HTERT RPE-1 (cell line): ENCODE data around the gene SLIT3.
"Not testable (repeated sequence)": the region's sequence is repeated elsewhere in the genome, so short reads cannot be mapped to it uniquely, and the experiment has no call there.

Experiments used
- in situ Hi-C: fragments of 300-500 bp; cut with MboI; formaldehyde crosslinking; loops from 4 replicates; pipeline ENCODE4 v1.14.3; 2020; ENCODE audit warnings: low sequenced_read_pairs

Gene SLIT3

DNA sequence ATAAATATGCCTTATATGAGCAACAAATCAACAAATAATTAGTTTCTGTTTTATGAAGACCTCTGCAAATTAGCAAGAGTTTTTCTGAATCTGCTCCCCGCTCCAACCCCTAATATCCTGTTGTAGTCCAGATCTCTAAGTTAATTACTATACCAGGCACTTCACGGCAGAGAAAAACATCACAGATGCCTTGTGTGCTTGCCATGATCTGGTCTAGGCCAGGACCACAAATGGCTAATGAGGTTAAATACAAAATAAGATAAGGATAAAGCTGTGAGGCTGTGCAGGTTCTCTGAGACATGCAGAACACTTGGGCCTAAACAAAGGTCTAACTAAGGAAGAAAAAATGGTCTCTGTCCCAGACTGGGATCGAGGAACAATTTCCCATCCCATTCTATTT is 150.8 kb downstream of the SLIT3 start:
- in situ Hi-C loops, result no loop called here

DNA sequence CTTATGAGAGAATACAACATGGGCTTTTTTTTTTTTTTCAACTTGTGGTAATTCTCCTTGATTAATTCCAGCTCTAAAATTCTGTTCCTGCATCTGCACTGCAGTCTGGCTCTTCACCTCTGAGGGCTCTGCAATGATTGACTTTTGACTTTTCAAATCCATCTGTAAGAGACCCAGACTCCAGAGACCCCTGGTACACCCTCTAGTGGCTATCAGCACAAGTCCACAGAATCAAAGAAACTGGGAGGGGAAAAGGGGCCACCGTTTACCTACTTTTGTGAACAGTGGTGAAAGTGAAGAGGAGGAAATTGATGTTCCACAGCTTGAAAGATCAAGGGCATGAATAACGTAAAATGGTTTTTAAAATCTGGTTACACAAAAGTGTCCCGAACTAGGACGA is 151.6 kb downstream of the SLIT3 start:
- in situ Hi-C loops, result no loop called here

DNA sequence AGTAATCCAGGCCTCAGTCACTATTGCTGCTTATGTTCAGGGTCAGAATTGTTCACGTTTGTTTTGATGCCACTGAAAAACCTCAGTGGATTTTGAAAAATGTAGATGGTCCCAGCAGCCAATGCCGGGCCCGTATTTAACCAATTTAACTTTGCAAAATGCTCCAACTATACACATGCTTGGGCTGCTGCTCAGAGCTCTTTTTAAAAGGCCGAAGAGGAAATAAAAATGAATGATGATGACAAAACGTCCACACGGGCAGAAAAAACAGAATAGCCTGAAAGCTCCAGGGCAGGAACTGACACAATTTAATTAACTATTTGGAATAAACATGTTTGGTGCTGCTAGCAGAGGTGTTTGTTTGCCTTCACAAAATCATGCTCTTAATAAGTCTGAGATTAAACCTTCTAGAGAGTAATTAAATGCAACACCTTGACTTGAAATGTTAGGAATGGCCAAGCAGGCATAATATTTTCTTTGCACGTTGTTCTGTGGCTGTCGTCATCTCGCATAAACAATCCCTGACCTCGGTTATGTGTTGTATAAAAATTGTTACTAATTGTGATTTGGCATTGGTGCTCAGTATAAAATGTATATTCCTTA is 152.7 kb downstream of the SLIT3 start:
- in situ Hi-C loops, result no loop called here

DNA sequence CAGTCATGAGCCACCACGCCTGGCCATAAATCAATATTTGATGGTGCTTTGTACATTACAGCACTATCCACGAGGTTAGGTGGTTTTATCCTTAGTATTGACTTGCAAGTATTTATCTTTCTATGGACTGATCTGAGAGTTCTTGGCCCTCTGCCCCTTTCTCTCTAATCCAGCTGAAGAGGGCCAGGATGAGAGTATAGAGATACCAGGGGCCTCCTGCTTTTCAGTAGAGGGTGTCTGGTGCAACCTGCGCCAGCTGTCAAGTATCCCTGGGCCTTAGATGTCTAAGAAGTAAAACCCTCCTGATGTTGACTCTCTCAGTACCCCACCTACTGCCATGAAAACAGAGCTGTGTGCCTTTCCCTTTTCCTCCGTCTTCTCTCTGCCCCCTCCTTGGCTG is 153.4 kb downstream of the SLIT3 start:
- in situ Hi-C loops, result no loop called here

DNA sequence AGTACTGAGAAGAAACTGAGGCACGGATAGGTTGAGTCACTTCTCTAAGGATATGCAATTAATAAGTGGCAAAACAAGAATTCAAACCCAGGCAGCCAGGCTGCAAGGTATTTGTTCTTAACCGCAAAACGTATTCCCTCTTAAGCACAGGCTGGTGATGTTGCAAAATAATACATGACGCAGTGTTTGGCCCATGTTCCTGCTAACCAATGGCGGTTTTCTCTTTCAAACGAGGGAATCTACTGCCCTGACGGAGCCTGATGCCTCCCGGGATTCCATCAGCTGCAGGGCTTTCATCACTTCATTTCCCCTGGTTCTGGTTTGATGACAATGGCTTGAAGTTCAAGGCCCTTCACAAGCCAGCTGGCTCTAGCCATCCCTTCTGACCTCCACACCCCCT is 154.8 kb downstream of the SLIT3 start:
- in situ Hi-C loops, result no loop called here

DNA sequence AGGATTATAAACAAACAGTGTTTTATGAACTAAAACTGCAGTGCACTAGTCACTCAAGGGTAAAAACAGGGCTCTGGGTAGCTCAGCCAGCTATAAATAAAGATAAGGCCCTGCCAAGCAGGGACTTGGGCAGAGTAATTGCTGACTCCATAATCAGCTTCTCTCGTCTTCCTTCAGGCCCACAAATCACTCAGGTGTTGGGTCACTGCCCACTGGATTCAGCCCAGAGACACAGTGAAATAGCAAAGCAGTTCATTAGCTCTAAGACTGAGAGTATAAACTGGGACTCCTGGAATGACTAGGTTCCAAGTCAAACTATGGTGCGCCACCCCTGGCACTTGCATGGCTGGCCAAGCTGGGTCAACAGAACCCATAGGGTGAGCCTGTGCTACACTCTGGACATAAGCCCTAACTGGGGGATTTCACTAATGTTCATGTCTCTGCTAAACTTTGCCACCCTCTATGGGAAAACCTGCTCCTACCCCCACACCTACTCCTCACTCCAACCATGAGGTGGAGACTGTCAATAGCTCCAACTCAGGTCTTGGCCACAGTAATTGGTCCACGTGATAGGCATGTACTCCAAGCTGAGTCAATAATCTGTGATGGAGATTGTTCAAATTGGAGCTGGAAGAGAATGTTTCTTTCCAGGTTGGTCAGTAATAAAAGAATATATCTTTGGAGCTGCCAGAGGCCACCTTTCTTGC is 158.5 kb downstream of the SLIT3 start:
- in situ Hi-C loops, result no loop called here

DNA sequence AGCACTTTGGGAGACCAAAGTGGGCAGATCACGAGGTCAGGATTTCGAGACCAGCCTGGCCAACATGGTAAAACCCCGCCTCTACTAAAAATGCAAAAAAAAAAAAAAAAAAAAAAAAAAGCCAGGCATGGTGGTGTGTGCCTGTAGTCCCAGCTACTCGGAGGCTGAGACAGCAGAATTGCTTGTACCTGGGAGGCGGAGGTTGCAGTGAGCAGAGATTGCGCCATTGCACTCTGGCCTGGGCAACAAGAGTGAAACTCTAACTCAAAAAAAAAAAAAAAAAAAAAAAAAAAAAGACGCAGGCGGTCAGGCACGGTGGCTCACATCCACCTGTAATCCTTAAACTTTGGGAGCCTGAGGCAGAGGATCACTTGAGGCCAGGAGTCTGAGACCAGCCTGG is 160.7 kb downstream of the SLIT3 start:
- in situ Hi-C loops, result not testable (repeated sequence)

DNA sequence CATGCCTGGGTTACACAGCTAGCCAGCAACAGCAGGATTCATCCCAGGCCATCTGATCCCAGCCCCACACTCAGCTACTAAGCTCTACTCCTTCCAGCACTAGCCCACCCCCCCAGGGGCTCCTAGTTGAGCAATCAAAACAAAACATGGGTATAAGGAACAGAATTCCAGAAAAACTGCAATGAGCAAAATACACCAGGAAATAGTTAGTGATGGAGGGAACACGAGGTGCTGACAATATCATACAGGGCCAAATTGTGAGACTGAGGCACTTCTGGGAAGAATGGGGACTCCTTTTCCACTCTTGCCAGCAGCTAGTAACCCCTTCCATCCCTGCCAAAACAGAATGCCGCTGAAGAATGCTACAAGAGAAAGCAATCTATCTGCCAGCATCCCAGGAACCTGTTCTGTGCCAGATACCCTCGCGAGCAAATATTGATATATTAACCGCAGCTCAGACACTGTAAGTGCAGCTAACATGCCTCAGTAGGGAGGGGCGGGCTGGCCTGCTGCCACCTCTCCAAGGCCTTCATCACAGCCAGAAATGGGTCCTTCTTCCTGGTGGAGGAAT is 161.4 kb downstream of the SLIT3 start:
- in situ Hi-C loops, result no loop called here

DNA sequence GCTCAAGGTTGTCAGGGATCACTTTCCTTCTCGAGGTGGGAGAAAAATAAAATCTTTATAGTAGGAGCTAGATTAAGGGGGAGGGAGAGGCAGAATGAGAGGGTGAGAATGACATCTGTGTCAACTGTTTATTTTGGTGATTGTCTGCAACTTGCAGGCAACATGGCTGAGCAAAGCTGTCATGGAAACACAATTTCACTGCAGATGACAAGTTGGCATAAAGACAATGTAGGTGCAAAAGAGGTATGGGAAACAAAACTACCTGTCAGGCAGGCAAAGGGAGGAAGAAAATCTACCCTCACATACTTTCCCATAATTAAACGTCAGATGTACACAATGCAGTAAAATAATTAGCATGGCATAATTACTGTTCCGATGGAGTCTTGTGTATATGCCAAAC is 167.4 kb downstream of the SLIT3 start:
- in situ Hi-C loops, result no loop called here

DNA sequence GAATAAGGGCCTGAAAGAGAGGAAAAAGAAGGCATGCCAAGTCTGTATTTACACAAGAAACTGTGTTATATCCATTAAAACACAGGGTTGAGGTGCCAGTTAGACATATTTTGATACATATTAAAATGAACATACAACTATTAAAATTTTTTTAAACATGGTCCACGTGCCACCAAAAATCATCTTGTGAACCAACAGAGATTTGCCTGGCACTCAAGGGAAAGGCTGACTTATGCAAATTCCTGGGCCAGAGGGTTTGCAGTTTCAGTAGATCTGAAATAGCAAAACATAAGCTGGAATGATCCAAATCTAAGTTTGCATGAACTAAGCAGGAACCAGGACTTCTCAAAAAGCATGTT is 168.7 kb downstream of the SLIT3 start:
- in situ Hi-C loops, result no loop called here

DNA sequence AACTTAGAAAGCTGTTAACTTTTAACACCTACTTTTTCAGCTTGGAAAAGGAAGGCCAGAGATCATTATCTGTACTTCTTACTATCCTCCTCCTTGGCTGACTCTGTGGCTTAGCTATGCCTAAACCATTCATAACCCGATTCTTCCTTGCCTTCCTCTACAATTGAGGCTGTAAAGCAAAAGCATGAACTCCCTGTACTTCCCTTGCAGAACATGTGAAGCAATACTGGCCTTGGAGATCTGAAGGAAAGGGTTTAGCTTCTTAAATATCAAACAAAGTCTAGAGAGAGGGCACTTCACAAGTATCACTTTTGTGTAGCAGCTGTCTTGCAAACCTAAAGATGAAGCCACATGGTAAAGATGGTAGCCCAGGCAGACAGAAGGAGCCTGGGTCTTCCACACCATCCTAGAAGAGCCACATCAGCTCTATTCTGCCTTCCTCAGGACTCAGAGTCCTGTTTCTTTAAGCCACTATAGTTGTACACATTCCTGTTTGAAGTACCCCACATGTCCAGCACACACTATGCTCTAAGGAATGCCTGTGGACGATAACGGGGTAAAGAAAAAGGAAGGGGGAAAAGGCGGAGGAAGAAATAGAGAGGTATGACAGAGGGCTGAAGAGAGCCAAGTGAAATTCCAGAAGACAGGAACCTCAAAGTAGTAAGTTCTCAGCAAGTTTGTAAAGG is 169.2 kb downstream of the SLIT3 start:
- in situ Hi-C loops, result no loop called here

DNA sequence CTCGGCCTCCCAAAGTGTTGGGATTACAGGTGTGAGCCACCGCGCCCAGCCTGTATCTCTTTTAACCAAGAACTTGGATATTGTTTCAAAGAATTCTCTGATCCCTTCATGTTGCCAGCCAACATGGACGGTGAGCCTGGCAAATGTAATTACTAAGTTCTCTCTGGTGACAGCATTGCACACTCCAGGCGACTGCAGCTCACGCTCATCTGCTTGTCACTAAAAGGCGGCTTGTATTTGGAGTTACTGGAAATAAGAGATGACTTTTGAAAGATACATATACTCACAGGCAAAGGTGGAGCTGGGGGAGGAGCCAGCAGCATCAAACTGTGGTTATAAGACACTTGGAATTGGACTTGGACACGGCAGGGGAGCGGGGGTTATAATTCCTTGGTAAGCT is 172.3 kb downstream of the SLIT3 start:
- in situ Hi-C loops, result no loop called here

DNA sequence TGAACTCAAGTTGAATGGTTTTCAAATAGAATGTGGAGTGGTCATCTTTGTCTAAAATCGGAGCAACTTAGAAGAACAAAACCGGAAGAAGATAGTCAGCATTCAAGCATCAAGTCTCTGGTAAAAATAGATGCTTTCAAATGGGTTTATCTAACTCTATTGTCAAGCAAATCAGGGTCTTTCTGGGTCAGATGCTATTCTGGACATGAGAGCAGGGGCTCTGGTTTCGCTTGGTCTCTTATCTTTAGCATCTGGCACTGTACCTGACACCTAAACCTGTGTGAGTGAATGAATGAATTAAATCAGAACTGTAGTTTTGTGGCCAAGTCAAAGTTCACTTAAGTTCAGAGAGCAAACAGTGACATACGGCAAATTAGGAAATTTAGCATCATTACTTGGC is 173.5 kb downstream of the SLIT3 start:
- in situ Hi-C loops, result no loop called here

DNA sequence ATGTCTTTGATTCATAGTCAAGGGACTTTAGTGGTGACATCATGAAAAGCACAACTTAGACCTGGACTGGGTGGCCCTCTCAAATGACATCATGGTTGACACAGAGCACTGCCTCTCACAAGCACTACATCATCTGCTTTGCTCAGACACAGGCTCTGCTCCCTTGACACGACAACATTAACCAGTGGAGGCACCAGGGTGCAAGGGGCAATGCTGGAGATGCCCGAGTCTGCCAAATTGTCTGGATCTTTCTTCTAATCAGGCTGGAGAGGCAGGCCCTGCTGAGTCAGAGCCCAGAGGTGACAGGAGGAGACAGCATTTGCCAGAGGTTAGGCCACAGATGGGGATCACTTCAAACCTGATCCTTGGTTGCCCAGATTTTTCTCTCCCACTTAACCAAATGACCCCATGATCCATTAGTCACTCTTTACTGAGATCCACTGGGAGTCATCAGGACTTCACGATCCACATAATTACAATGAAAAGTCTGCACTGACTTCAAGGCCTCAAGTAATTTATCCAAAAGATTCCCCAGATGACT is 174.4 kb downstream of the SLIT3 start:
- in situ Hi-C loops, result no loop called here

DNA sequence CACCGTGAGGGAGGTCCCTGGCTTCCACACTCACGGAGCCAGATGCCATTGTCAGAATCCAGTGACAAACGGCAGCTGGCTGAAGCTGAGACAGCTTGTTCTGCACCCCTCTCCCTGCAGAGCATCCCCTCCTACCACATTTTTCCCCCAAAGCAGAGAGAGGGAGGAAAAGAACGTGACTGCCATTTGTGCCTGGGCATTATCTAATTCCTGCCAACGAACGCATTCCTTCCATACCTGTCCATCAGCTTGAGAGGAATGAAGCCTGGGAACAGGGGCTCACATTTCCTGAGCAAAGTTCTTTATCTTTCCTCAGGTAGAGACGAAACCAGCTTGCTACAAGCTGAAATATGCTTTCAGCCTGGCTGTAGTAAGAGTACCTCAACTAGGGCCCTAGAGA is 175.4 kb downstream of the SLIT3 start:
- in situ Hi-C loops, result no loop called here

DNA sequence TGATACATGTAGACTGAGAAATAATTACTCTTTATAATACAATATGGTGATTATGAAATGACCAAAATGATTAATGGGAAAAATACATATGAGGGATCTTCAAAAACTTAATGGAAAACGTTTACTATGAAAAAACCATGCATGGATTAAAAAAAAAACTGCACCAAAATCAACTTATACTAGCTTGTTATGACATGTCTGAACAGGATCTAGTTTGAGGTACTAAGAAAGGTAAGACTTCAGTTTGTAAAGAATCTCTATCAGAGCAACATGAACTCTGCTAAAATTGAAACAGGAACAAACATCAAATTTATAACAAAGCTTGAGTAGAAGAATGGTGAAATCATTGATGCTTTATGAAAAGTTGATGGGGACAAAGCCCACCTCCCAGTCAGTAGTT is 178.0 kb downstream of the SLIT3 start:
- in situ Hi-C loops, result no loop called here

DNA sequence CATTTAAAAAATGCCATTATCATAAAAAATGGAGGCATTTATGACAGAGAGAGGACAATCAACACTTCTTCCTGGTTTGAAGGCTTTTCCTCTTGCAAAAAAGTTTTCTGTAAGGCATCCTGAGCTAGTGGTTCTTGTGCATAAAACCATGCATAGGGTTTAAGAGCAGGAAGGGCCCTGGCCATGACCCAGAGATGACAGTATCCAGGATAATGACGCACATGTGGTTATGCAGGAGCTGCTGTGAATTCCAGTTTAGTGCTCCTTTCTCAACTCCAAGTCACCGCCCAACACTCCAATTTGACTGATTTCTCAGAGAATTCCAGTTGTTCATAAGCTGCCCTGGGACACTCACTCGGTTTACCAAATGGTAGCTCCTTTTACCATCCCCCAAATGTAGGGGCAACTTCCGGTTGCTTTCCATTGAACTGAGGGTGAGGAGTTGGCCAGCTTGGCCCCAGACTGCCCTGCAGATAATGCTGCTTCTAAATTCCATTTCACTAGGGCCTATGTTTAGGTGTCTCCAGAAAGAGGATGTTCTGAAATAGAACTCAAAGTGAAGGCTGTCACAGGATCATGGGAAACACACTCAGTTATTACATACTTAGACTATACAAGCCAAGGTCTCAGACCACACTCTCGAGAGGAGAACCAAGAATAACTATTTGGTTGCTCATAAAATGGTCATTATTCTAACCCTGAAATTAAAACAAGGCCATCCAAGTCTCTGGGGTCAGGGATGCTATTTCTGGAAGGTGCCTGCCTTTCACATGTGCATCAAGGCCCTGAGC is 179.1 kb downstream of the SLIT3 start:
- in situ Hi-C loops, result no loop called here

DNA sequence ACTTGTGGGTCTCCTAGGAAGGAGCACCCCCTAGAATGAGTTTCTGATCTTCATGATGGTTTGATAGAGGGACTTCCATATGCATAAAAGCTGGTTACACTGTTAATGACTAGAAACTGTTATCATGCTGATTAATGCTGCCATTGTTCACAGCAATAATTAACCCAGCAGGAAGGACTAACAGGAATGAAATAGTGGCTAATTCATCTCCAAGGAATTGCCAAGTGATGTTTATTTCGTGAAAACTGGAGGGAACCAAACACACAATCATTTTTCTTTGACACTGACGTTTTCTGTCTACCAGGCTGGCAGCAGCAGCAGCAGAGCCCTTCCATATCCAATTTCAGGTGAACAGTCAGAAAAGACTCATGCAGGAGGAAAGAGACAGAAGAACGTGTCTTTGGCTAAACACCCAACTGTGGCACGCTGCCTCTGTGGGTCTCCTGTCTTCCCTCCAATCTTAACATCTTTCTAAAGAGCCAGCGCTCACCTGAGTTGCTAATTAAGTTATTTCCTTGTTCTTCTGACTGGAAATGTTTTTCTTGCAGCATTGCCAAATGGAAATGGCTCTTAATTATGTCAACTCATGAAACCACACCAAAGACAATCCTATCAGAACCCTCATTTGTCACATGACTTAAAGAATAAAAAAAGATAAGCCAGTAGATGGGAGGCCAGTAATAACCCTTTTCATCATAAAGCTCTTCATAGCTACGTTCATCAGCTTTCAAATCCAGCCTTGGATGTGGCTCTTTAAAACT is 181.5 kb downstream of the SLIT3 start:
- in situ Hi-C loops, result no loop called here

DNA sequence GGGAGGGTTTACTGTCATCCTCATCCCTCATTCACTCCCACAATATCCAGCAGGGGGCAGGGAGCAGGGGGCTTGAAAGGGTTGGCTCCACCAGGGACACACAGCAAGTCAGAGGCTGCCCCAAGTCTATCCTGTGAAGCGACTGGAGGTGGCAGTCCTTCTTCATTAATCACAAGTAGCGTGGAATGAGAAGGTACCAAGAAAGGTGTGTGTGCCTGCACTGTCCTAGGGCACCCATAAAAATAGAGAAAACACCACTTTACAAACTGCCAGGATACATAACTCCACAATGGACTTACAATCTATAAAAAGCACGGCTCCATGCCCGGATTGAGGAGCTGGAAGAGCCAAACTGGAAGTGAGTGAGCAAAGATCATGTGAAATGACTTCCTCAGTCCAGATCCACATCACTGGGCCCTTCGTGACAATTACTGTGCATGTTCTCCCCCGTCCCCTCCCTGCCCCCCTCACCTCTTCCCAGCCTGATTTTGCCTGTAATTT is 183.9 kb downstream of the SLIT3 start:
- in situ Hi-C loops, result no loop called here

DNA sequence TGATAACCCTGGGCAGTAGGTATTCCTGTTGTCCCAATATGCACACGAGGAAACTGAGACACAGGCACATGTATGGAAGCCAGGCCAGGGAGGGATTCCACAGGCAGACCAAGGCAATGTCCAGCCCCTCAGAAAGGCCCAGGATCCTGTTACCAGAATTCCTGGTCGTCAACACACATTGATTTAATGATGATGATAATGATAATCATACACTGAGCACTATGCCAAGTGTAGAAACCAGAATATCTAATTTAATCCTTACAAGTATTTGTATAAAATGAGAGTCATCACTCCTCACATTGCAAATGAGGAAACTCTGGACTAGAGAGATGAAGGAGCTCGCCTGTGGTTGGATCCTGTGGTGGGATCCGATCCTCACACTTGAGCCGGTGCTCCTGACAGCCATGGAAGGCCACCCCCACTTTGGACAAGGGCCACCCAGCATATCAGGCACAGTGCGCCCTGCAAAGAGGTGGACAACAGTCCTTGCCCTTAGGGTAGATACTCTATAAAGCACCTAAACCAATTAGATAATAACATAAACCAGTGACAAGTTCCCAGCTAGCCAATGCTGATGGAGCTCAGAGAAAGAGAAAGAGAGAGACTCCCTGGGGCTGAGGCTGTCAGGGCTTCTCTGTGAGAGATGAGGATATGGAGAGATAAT is 185.3 kb downstream of the SLIT3 start:
- in situ Hi-C loops, result no loop called here
